Left renal pelvis (tissue), 4 donors: ENCODE results near the gene SUOX. TPM values are rescaled to one million over a fixed set of nuclear protein-coding genes. Genes with fewer than 3 reads are reported as not detected.
"Not testable (repeated sequence)": the region's sequence is repeated elsewhere in the genome, so short reads cannot be mapped to it uniquely, and the experiment has no call there.

Experiments used
- DNase-seq, 4 donors: peaks; one replicate each; pipeline ENCODE4 v3.0.0-alpha.2; 2013; ENCODE audit warnings: low read depth in 4 of 4, low spot score in 3 of 4
- polyA plus RNA-seq, 4 donors: library from polyadenylated mRNA; unstranded; fragments of 120-200 nt; gene quantifications; one replicate each; pipeline ENCODE4 v1.2.1, GENCODE V29; 2013; ENCODE audit not compliant: insufficient read length in 4 of 4

Gene SUOX
- polyA plus RNA-seq, 4 donors = 34.7 to 50.6 (median 45.9) TPM

DNA sequence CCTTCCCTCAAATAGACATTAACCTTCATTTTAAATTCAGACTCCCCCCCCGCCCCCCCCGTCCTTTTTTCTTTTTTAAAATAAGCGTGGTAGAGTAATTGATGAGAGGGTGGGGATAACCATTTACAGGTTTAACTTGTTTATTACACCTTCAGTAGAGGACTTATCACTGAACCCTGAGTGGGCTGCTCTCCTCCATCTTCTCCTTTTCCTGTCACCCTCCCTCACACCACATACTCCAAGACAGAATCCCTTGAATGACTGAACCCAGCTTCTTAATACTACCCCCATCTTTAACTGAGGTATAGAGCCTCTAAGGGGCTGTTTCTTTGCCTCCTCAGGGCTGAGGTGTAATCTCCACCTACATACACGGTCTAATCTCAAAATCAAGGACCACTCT is 20.1 kb downstream of the SUOX start:
- no peak for DNase-seq

DNA sequence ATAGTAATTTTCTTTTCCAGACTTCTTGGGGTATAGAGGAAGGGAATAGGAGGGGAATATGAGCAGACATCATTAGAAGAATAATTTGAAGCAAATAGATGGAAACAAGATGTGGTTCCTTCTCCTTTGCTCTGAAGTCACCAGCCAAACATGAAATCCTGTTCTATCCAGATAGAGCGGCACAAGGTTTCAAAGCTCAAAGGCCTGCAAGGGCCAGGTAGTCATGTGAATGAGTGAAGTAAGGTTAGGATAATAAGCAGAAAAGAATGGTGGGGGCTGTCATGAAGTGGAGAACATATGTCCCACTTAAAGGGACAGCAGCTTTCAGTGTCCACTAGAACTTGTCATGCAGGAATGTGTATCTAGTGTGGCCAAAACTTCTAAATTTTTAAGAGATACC is 21.3 kb downstream of the SUOX start:
- no peak for DNase-seq

DNA sequence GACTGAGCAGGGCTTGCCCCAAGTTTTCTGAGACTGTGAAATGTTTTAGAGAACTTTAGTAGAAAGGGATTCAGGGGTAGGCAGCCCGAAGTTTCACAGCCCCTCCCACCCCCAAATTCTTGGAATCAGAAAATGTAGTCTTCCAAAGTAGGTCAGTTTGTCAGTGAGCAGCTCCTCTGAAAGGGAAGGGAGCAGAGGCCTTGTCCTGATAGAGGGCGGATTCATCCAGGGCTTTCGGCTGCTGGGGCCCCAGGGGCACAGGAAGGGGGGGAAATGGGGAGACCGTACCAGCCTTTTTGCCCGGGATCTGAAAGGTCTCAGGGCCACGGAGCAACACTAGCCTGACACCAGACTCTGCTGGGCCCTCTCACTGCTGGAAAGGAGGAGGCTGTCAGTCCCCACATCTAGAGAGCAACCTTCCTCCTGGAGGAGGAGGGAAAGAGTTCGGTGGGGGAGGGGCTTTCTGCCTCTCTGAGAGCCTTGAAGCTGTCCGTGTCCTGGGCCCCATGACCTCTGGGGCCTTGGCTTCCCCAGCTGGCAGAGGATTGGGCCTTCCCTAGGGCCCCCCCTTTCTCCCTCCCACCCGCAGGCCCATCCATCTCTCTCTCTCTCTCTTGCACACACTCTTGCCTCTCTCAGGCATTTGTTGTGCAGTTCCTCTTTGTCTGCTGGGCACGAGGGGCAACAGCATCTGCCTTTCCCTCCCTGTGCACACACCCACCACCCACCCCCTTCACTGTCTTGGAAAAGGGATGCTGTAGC is 23.5 kb downstream of the SUOX start, which contains the start of gene IKZF4:
Gene IKZF4 (plus strand): TSS at position 621 of the 762 bp plus-strand sequence. CDS start 451 bp downstream, outside the sequence.
- DNase-seq = no peak

DNA sequence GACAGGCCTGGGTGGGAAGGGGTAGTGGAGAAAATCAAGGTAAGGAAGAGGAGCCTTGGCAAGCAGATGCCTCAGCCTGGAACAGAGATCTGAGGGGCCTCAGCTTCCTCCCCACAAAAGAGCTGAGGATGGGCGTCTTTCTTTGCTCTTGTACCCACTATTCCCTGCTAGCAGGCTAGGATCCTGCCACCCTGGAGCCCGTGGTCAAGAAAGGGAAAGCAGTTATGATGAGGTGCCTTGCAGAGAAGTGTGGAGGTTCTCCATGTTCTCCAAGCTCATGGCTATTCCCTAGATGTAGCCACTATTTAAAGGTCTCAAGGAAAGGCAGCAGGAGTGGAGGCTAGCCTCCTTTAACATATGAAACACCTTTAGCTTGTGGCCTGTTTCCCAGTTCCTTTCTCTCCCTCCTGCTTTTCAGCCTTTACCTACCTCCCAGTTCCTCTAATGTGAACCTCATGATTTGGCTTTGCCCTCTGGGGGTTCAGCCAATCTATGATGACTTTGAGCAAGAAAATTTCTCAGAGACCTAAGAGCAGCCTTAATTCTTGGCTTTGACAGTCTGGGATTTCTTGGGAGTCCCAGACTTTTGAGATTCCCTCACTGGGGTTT is 24.9 kb downstream of the SUOX start:
- no peak for DNase-seq

DNA sequence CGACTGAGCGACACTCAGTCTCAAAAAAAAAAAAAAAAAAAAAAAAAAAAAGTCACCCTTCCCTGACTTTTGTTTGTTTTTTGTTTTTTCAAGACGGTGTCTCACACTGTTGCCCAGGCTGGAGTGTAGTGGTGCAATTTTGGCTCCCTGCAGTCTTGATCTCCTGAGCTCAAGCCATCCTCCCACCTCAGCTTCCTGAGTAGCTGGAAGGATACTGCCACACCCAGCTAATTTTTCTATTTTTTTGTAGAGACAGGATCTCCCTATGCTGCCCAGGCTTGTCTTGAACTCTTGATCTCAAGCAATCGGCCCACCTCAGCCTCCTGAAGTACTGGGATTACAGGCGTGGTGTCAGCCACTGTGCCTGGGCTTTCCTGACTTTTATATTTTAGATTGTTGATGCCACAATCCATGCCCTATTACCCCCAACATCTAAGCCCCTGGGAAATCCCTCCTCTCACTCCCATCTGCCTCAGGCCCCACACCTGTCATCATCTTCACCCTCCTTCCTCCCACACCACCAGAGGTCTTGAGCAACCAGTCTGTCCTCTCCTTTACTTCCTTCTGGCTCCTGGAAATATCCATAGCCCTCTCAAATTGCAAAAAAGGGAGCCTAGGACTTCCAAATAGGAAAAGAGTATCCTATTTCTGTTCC is 31.6 kb downstream of the SUOX start:
- DNase-seq = no peak

DNA sequence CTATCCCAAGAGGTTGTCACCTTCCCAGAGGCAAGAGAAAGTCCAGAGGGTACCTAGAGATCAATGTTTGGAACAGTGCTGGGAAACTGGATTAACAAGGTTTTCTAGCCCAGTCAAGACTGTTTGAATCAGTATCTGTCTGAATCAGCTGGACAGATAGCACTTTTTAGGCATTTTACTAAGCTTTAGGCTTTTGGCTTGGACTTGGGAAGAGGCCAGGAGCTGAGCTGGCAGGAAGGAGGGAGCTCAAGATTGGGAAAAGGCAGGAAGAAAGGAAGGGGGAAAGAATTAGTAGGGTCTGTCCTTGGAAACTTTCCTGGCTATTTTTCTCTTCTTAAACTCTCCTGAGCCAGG is 32.1 kb downstream of the SUOX start:
- no peak for DNase-seq

DNA sequence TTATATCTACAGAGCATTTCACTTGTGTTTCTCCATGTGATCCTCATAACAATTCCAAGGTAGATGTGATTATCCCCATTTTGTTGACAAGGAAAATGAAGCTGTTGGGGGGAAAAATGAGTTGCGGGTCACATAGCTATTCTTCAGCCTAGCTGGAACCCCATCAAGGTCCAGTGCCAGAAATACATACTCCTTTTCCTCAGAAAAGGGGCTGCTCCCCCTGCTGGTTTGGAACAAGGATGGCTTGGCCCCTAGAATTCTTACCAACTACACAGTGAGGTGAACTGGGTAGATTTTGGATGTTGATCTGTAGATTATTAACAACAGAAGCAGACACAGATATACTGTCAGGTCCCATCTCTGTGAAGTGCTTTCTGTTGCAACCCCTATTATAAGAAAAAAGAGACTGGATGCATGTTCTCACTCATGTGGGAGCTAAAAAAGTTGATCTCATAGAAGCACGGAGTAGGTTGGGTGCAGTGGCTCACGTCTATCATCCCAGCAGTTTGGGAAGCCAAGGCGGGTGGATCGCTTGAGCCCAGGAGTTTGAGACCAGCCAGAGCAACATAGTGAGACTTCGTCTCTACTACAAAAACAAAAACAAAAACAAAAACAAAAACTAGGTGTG is 32.7 kb downstream of the SUOX start:
- no peak for DNase-seq

DNA sequence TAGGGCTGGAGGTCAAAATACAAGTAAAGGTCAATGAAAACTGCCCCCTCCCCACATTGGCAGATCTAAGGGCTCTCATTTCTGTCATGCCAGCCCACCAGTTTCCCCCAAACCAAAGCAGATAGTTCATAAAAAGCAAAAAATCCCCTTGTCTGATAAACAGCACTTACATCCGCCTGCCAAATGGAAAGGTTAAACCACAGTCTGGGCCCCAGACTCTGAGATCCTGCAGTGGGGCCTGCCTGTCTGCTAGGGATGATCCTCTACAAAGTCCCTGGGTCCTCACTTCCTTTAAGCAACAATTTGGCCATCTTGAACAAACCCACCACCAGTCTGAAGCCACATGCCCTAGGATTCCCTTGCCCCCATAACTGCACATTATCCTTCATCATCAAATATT is 34.9 kb downstream of the SUOX start:
- DNase-seq = no peak

DNA sequence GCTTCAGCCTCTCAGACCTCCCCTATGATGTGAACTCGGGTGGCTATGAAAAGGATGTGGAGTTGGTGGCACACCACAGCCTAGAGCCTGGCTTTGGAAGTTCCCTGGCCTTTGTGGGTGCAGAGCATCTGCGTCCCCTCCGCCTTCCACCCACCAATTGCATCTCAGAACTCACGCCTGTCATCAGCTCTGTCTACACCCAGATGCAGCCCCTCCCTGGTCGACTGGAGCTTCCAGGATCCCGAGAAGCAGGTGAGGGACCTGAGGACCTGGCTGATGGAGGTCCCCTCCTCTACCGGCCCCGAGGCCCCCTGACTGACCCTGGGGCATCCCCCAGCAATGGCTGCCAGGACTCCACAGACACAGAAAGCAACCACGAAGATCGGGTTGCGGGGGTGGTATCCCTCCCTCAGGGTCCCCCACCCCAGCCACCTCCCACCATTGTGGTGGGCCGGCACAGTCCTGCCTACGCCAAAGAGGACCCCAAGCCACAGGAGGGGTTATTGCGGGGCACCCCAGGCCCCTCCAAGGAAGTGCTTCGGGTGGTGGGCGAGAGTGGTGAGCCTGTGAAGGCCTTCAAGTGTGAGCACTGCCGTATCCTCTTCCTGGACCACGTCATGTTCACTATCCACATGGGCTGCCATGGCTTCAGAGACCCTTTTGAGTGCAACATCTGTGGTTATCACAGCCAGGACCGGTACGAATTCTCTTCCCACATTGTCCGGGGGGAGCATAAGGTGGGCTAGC is 37.7 kb downstream of the SUOX start:
- DNase-seq = no peak

DNA sequence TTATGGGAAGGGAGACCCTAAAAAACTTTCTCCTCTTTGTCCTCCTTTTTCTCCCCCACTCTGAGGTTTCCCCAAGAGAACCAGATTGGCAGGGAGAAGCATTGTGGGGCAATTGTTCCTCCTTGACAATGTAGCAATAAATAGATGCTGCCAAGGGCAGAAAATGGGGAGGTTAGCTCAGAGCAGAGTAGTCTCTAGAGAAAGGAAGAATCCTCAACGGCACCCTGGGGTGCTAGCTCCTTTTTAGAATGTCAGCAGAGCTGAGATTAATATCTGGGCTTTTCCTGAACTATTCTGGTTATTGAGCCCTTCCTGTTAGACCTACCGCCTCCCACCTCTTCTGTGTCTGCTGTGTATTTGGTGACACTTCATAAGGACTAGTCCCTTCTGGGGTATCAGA is 40.1 kb downstream of the SUOX start:
- DNase-seq = no peak

DNA sequence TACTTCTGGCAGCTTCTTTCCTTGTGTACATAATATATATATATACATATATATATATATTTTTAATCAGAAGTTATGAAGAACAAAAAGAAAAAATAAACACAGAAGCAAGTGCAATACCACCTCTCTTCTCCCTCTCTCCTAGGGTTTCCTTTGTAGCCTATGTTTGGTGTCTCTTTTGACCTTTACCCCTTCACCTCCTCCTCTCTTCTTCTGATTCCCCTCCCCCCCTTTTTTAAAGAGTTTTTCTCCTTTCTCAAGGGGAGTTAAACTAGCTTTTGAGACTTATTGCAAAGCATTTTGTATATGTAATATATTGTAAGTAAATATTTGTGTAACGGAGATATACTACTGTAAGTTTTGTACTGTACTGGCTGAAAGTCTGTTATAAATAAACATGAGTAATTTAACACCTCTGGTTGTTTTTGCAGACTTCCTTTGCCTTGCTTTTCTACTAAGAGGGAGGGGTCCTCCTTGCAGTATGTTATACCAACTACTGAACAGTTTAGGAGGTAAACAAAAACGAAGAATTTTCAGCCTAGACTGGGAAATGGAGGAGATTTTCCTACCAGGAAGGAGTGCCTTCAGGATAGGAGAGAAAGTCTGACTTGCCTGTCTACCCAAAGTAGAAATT is 41.1 kb downstream of the SUOX start:
- DNase-seq = no peak

DNA sequence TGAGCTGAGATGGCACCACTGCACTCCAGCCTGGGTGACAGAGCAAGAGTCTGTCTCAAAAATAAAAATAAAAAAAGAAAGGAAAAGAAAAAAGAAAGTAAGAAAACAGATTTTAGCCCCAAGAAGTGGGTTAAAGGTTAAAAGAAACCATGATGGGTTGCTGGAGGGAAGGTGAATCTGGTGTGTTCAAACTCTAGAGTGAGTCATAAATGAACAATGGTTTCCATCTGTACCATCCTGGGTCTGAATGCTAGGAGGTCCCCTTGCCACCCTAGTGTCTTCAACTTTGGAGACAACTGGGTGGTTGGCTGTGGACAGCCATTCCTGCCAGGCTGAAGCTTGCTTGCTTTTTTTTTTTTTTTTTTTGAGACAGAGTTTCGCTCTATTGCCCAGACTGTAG is 43.1 kb downstream of the SUOX start:
- DNase-seq = no peak

DNA sequence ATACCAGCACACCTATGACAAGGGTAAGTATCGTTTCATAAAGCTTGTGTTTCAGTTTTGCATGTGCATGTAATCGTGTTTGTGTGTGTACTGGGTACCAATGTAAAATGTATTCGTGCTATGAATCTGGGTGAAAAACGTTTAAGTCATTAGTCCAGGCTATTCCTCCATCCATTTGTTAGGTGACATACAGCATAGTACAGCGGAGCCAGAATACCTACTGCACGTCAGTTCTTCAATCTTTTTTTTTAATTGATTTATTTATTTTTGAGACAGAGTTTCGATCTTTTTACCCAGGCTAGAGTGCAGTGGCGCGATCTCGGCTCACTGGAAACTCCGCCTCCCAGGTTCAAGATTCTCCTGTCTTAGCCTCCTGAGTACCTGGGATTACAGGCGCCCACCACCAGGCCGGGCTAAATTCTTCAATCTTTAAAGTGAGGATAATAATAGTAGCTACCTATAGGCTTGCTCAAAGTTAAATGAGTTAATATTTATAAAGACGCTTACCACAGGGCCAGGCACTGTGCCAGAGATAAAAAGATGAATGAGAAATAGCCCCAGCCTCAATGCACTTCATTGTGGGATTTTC is 44.0 kb downstream of the SUOX start:
- no peak for DNase-seq

DNA sequence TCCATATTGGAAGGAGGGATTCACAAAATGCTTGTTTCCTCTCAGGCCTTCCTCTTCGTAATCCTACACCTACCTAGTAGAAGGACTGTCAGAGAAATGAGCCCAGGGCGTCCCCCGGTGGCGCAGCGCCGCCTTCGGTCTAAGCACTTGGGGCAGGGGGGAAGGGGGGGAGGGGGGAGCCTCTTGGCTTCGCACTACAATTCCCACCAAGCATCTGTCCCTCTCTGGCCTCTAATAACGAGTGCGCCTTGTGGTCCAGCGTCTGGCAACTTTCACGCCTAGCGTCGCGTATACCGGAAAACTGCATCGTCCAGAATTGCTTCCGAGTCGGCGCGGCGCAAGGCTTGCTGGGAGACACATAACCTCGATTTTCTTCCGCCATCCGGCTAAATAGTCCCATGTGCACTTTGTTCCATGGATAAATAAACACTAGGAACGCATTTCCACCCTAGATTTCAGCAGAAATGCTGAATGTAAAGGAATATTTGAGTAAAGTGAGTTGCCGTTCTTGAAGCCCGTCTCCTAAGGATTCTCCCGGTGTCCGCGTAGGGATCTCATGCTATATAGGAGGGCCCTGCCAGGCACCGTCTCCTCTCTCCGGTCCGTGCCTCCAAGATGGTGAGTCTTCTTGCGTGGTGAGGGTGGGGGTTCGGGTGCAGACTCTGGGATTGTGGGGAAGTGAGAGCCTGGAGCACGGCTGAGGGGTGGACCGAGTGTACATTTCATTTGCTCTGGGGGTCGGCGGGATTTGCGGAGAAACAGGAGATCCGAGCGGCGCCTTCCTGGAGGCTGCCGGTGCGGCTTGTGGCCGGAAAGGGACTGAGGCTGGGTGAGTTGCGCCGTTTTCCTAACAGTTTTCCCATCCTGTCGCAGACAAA is 44.7 kb downstream of the SUOX start, which contains the start of gene RPS26:
Gene RPS26 (plus strand): TSS at position 367 of the 878 bp plus-strand sequence. CDS start 249 bp downstream, at position 616.
- peak; percentile 98 to 99 (median 99) for DNase-seq

DNA sequence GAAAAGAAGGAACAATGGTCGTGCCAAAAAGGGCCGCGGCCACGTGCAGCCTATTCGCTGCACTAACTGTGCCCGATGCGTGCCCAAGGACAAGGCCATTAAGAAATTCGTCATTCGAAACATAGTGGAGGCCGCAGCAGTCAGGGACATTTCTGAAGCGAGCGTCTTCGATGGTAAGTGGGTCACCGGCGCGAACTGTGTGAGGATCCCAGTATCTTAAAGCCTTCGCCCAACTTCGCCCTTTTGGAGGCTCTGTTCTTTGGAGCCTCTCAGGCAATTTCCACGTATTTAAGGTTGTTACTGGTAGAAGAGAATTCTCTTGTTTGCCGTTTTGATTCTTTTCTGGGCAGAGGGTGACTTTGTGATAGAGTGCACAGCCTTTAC is 45.3 kb downstream of the SUOX start:
- not testable (repeated sequence) for DNase-seq

DNA sequence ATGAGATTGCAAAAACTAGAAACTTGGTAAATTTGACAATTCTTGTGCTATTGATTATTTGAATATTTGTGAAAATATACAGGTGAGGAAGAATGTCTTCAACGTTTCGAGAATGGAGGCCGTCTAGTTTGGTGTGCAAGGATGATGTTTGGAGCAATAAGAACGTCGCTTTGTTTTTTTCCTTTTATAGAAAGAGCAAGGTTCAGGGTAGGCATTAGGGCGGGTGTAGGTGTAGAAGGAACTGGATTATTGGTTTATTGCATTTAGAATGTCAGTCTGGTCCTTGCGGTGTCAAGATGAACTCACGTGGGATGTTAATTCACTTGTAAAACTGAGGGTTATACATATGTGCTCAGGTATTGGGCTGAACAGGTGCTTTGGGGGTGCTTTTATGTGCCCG is 45.8 kb downstream of the SUOX start:
- no peak for DNase-seq

DNA sequence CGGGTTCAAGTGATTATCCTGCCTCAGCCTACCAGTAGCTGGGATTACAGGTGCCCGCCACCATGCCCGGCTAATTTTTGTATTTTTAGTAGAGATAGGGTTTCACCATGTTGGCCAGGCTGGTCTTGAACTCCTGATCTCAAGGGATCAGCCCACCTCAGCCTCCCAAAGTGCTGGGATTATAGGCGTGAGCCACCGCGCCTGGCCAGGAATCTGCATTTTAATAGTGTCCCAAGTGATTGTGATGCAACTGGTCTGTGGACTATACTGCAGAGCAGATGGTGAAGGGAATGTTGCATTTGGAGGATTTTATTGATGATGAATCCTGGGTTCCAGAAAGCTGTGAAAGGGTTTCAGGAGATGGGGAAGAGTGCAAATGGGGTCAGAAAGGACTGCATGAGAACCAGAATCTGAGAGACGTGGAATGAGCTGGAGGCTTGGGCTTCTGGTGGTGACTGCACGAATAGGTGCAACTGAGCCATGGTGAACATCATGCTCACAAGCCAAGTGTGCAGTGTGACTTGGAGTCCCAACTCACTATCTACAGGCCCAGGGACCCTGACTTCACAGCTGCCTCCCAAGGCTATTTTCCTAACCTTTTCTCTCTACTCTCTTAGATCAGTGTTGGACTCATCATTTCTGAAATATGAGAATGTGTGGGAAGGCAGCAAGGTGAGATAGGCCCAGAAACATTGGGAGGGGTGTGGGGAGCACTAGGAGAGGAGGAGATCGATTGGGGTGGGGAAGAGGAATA is 49.1 kb downstream of the SUOX start:
- DNase-seq = no peak

DNA sequence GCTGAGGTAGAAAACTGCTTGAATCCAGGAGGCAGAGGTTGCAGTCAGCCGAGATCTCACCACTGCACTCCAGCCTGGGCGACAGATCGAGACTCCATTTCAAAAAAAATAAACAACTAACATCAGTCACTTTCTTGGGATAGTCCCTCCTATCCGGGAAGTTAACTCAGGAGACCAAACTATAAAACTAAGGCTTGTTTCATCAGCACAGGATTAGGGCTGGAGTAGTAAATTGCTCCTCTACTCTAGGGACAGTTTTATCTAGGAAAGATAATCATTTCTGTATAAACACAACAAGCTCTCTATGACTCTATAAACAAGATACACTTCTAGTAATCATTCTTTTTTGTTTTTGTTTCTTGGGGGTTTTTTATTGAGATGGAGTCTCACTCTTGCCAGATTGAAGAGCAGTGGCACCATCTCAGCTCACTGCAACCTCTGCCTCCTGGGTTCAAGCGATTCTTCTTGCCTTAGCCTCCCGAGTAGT is 56.4 kb downstream of the SUOX start:
- DNase-seq = no peak
